ENCODE measurements around the gene XPO6. TPM values are rescaled to one million over a fixed set of nuclear protein-coding genes. Genes with fewer than 3 reads are reported as not detected.

The XPO6 gene
- total RNA-seq, 1 donor from 2014 or later = 72.7 TPM

DNA sequence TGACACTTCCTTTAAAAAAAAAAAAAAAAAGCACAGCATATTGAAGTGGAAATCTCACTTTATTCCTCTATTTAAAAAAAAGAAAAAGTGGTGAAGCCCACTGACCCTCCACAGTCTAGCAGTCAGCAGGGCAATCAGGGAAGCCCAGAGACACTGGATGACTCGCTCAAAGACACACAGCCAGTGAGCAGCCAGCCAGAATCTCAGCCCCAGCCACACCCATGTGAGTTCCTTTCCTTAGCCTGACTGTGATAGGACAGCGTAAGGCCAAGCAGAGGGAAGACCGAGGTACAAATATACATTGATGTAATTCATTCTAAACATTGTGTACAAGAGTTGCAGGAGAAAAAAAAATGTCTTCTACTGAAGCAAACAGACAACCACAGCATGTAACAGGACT, 22.5 kb downstream of the XPO6 start:
- Histone ChIP-seq H3K4me1 (peaks cover 60% of the 10 kb centered on the region), H3K9me3 (no peaks in the 10 kb centered on the region), H3K27ac (no peak overlapping the region), H3K4me3 (no peak overlapping the region), H3K36me3 (no peaks in the 10 kb centered on the region), H3K27me3 (no peaks in the 10 kb centered on the region)
- intact Hi-C loops (cut with DNase I) = no loop called here
- no peak for DNase-seq (ENCODE audit: extremely low spot score in 2 of 2)
- TF ChIP-seq, protein P1, sequence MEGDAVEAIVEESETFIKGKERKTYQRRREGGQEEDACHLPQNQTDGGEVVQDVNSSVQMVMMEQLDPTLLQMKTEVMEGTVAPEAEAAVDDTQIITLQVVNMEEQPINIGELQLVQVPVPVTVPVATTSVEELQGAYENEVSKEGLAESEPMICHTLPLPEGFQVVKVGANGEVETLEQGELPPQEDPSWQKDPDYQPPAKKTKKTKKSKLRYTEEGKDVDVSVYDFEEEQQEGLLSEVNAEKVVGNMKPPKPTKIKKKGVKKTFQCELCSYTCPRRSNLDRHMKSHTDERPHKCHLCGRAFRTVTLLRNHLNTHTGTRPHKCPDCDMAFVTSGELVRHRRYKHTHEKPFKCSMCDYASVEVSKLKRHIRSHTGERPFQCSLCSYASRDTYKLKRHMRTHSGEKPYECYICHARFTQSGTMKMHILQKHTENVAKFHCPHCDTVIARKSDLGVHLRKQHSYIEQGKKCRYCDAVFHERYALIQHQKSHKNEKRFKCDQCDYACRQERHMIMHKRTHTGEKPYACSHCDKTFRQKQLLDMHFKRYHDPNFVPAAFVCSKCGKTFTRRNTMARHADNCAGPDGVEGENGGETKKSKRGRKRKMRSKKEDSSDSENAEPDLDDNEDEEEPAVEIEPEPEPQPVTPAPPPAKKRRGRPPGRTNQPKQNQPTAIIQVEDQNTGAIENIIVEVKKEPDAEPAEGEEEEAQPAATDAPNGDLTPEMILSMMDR (IDR thresholded peaks at IDR 0.05) = no peak
- no peak for TF ChIP-seq POLR2AphosphoS5 (IDR thresholded peaks at IDR 0.05; ENCODE audit: insufficient read depth in 1 of 2, low read depth in 1 of 2)
- no peak for TF ChIP-seq POLR2A (IDR thresholded peaks at IDR 0.05)

DNA sequence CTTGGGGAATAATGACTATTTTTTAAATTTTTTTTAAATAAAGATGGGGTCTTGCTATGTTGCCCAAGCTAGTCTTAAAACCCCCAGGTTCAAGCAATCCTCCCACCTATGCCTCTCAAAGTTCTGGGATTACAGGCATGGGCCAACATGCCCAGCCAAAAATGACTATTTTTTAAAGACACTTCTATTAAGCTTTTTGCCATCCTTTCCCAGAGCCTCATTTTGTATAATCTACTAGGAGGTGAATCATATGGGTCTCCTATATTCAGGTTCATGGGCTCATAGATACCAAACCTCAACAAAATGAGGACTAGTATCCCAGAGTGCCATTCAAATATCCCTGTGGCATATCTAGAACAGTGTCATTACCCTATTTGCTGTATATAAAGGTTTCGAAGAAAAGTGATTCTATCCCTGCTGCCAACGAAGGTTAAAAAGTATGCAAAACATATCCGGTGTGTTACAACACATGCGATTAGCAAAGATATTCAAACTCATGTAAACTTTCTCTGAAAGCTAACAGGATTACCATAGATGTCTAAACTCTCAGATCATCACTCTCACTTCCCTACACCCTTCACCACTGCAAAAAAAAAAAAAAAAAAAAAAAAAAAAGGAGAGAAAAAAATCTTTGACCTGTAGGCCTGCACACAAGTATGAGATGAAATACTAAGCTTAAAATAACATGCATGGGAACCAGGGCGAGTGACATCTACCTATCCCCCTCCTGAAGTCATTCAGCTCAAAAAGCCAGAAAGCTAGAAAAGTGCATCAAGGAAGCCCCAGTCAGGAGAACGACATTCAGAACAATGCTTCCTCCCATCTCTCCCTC, 23.5 kb downstream of the XPO6 start:
- Histone ChIP-seq H3K4me1 (peaks cover 58% of the 10 kb centered on the region), H3K27me3 (no peaks in the 10 kb centered on the region), H3K27ac (no peak overlapping the region), H3K36me3 (no peaks in the 10 kb centered on the region), H3K9me3 (no peaks in the 10 kb centered on the region), H3K4me3 (no peak overlapping the region)
- TF ChIP-seq POLR2AphosphoS5 (IDR thresholded peaks at IDR 0.05; ENCODE audit: insufficient read depth in 1 of 2, low read depth in 1 of 2) = no peak
- TF ChIP-seq, protein P1 (IDR thresholded peaks at IDR 0.05) = no peak
- no peak for TF ChIP-seq POLR2A (IDR thresholded peaks at IDR 0.05)
- intact Hi-C loops (cut with DNase I) = no loop called here
- no peak for DNase-seq (ENCODE audit: extremely low spot score in 2 of 2)

DNA sequence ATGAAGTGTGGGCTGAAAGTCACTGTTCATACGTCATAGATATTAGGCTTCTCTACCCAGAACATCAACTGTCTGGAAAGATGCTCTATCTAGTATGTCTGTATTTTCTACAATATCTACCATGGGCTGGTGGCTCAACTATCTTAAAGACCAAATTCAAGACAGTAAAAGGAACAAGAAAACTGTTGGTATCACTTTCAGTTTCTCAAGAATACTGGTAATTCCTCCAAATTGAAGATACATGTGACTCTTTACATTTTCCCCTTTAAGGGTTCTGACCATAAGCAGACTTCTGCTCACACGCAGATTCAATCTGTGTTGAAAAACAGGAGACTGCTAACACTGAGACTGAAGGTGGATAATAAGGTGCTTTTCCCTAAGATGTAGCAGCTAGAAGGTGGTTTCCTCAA, 24.2 kb downstream of the XPO6 start:
- Histone ChIP-seq H3K27me3 (no peaks in the 10 kb centered on the region), H3K4me1 (peaks cover 62% of the 10 kb centered on the region), H3K9me3 (no peaks in the 10 kb centered on the region), H3K36me3 (no peaks in the 10 kb centered on the region), H3K4me3 (no peak overlapping the region), H3K27ac (no peak overlapping the region)
- intact Hi-C loops (cut with DNase I) = no loop called here
- DNase-seq (ENCODE audit: extremely low spot score in 2 of 2) = no peak
- TF ChIP-seq, protein P1 (IDR thresholded peaks at IDR 0.05) = no peak
- TF ChIP-seq POLR2A (IDR thresholded peaks at IDR 0.05) (no peak), POLR2AphosphoS5 (IDR thresholded peaks at IDR 0.05; ENCODE audit: insufficient read depth in 1 of 2, low read depth in 1 of 2) (no peak)

DNA sequence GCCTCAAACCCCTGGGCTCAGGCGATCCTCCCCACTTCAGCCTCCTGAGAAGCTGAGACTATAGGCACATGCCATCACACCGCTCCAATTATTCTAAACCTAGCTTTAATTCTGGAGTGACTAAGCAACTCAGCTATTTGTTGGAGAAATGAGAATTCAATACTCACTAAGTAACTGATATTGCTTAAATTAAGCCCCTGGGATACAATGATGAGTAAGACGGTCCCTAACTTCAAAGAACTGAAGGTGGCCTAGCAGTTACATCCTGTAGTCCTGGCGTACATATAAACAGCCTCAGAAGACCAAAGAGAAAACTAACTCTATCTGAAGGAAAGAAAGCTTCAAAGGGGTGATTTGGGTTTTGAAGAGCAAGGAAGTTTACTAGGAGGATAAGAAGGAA, 25.0 kb downstream of the XPO6 start:
- no peak for DNase-seq (ENCODE audit: extremely low spot score in 2 of 2)
- no peak for TF ChIP-seq POLR2AphosphoS5 (IDR thresholded peaks at IDR 0.05; ENCODE audit: insufficient read depth in 1 of 2, low read depth in 1 of 2)
- no peak for TF ChIP-seq POLR2A (IDR thresholded peaks at IDR 0.05)
- TF ChIP-seq, protein P1 (IDR thresholded peaks at IDR 0.05) = no peak
- Histone ChIP-seq H3K4me3 (no peak overlapping the region), H3K27me3 (no peaks in the 10 kb centered on the region), H3K9me3 (no peaks in the 10 kb centered on the region), H3K36me3 (no peaks in the 10 kb centered on the region), H3K27ac (no peak overlapping the region), H3K4me1 (peaks cover 64% of the 10 kb centered on the region)
- intact Hi-C loops (cut with DNase I) = no loop called here

DNA sequence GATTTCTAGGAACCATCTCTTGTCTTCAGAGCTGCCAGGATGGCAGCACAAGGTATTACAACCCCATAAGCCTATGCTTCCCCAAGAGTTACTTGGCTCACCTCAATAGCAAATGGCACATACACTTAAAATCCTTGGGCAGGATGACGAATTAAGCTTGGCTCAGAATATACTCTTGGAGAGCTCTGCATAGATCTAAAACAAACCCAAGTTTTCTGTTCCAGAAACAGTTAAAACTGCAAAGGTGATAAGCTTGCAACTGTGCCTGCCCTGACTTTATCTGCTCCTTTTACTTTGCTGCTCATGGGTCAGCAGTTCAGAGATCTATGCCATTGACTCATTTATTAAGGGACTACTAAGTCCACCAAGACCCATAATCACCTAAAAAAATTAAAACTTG, 26.1 kb downstream of the XPO6 start:
- no peak overlapping the region for H3K27ac ChIP-seq
- H3K4me3 ChIP-seq = no peak overlapping the region
- DNase-seq (ENCODE audit: extremely low spot score in 2 of 2) = no peak
- no peaks in the 10 kb centered on the region for H3K27me3 ChIP-seq
- H3K36me3 ChIP-seq = no peaks in the 10 kb centered on the region
- TF ChIP-seq POLR2AphosphoS5 (IDR thresholded peaks at IDR 0.05; ENCODE audit: insufficient read depth in 1 of 2, low read depth in 1 of 2) (no peak), POLR2A (IDR thresholded peaks at IDR 0.05) (no peak)
- TF ChIP-seq, protein P1 (IDR thresholded peaks at IDR 0.05) = no peak
- no peaks in the 10 kb centered on the region for H3K9me3 ChIP-seq
- intact Hi-C loops (cut with DNase I) = no loop called here
- H3K4me1 ChIP-seq = peaks cover 69% of the 10 kb centered on the region
